Astrocyte (in vitro differentiated cells and primary cell): Measurements from ENCODE around the gene RYR2. TPM values are rescaled to one million over a fixed set of nuclear protein-coding genes. Genes with fewer than 3 reads are reported as not detected.

Experiments
- DNase-seq: peaks from one replicate; pipeline ENCODE4 v3.0.0-alpha.2; 2010; ENCODE audit warnings: low read depth
- FAIRE-seq: peaks from 2 replicates; lab custom pipeline; 2011; peaks lifted over from hg19 to GRCh38; lab: Jason Lieb, UNC
- H2AFZ ChIP-seq: 2 replicates; pipeline ENCODE4 v1.6.0; 2012; ENCODE audit warnings: low read depth, low read length, inconsistent platforms
- H3K27ac ChIP-seq: 2 replicates; pipeline ENCODE4 v1.5.1; 2011; ENCODE audit warnings: low read depth, low read length, inconsistent platforms
- H3K27me3 ChIP-seq: 2 replicates; pipeline ENCODE4 v1.6.0; 2011; ENCODE audit warnings: low read length, inconsistent platforms; ENCODE audit not compliant: insufficient read depth
- H3K36me3 ChIP-seq: 2 replicates; pipeline ENCODE4 v1.5.1; 2011; ENCODE audit warnings: low read length, inconsistent platforms; ENCODE audit not compliant: insufficient read depth
- H3K4me1 ChIP-seq: 2 replicates; pipeline ENCODE4 v1.5.1; 2011; ENCODE audit warnings: low read length, inconsistent platforms; ENCODE audit not compliant: insufficient read depth
- H3K4me2 ChIP-seq: 2 replicates; pipeline ENCODE4 v1.6.0; 2012; ENCODE audit warnings: low read length, inconsistent platforms
- H3K4me3 ChIP-seq: 2 replicates; pipeline ENCODE4 v1.5.1; 2011; ENCODE audit warnings: low read depth, mild to moderate bottlenecking, low read length, inconsistent platforms; ENCODE audit not compliant: insufficient read depth
- H3K79me2 ChIP-seq: 2 replicates; pipeline ENCODE4 v1.6.0; 2012; ENCODE audit warnings: mild to moderate bottlenecking, low read length, inconsistent platforms; ENCODE audit not compliant: insufficient read depth
- H3K9ac ChIP-seq: 2 replicates; pipeline ENCODE4 v1.6.0; 2012; ENCODE audit warnings: mild to moderate bottlenecking, low read length, inconsistent platforms
- H3K9me3 ChIP-seq: 2 replicates; pipeline ENCODE4 v1.5.1; 2012; ENCODE audit warnings: low read depth, mild to moderate bottlenecking, low read length, inconsistent platforms; ENCODE audit not compliant: insufficient read depth
- H4K20me1 ChIP-seq: 2 replicates; pipeline ENCODE4 v1.6.0; 2012; ENCODE audit warnings: low read length, inconsistent platforms; ENCODE audit not compliant: insufficient read depth
- H3K27ac Mint-ChIP-seq: one replicate; pipeline ENCODE4 v1.8.0; 2021; ENCODE audit warnings: mild to moderate bottlenecking, mixed read lengths; ENCODE audit not compliant: unreplicated experiment
- H3K27me3 Mint-ChIP-seq: one replicate; pipeline ENCODE4 v1.8.0; 2021; ENCODE audit warnings: low read depth, mixed read lengths; ENCODE audit not compliant: unreplicated experiment
- H3K36me3 Mint-ChIP-seq: one replicate; pipeline ENCODE4 v1.8.0; 2021; ENCODE audit warnings: low read depth, mixed read lengths; ENCODE audit not compliant: unreplicated experiment
- H3K4me1 Mint-ChIP-seq: one replicate; pipeline ENCODE4 v1.8.0; 2021; ENCODE audit warnings: low read depth, mixed read lengths; ENCODE audit not compliant: unreplicated experiment
- H3K4me3 Mint-ChIP-seq: one replicate; pipeline ENCODE4 v1.8.0; 2021; ENCODE audit warnings: mild to moderate bottlenecking, moderate library complexity, mixed read lengths; ENCODE audit not compliant: unreplicated experiment
- H3K9me3 Mint-ChIP-seq: one replicate; pipeline ENCODE4 v1.8.0; 2021; ENCODE audit warnings: mild to moderate bottlenecking, mixed read lengths; ENCODE audit not compliant: unreplicated experiment
- CTCF ChIP-seq: IDR thresholded peaks from 2 replicates; pipeline ENCODE4 v1.5.1; 2011; ENCODE audit warnings: low read depth, mild to moderate bottlenecking, inconsistent platforms, low read length, moderate library complexity; ENCODE audit not compliant: insufficient read depth
- EZH2 ChIP-seq: IDR thresholded peaks from 2 replicates; pipeline ENCODE4 v1.6.1; 2012; ENCODE audit warnings: mild to moderate bottlenecking, low read length, inconsistent platforms; ENCODE audit not compliant: insufficient read depth
- total RNA-seq: library from RNA; stranded (reverse); gene quantifications from 2 replicates; pipeline ENCODE4 v1.2.1, GENCODE V29; 2021

Gene RYR2
- total RNA-seq, 1 donor from 2014 or later, result 0.30 TPM

DNA sequence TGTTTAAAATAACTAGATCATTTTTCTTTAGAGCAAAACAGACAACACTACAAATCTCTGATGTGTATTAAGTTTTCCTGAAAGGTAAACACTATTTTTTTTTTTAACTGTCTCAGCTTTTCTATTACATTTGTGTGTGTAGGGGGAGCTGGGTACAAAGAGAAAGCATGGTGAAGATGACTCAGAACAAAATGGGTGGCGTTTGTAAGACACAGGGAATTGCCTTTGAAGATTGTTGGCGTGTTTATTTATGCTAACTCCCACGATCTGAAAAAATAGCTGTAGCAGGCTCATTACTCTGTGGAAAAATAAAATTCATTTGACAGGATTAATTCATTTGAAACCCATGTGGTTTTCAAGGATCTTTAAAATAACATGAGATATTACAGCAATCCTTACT is 285.1 kb downstream of the RYR2 start:
- H3K9me3 ChIP-seq, result peaks cover 6% of the 10 kb centered on the region
- H3K9me3 Mint-ChIP-seq, result no peaks in the 10 kb centered on the region
- no peaks in the 10 kb centered on the region for H3K36me3 Mint-ChIP-seq
- no peaks in the 10 kb centered on the region for H3K4me1 ChIP-seq
- H2AFZ ChIP-seq, result no peak overlapping the region
- FAIRE-seq (no peak), DNase-seq (no peak)
- H3K27me3 Mint-ChIP-seq, result no peaks in the 10 kb centered on the region
- H4K20me1 ChIP-seq, result no peaks in the 10 kb centered on the region
- no peak overlapping the region for H3K4me3 ChIP-seq
- no peaks in the 10 kb centered on the region for H3K79me2 ChIP-seq
- no peaks in the 10 kb centered on the region for H3K36me3 ChIP-seq
- no peak overlapping the region for H3K4me3 Mint-ChIP-seq
- no peak overlapping the region for H3K4me2 ChIP-seq
- H3K9ac ChIP-seq, result no peak overlapping the region
- peaks cover 2% of the 10 kb centered on the region for H3K4me1 Mint-ChIP-seq
- H3K27me3 ChIP-seq, result no peaks in the 10 kb centered on the region
- no peak overlapping the region for H3K27ac Mint-ChIP-seq
- no peak for TF ChIP-seq EZH2
- no peak for TF ChIP-seq CTCF
- H3K27ac ChIP-seq, result no peak overlapping the region

DNA sequence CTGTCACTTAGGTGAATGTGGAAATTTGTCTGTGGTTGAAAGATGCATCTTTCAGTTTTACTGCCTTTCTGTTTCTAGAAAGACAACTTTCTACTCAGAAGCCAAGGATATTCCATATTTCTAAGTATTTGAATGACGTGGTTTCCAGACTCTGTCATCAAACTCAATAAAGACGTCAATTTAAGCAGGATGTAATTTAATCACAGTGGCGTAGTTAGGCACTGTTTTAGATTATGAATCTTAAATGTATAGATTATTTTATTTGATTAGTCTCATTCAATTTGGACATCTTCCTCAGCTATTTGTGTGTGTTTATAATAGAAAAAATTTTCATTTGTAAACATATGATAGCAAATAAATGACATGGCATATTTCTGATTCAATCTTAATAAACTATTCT is 298.9 kb downstream of the RYR2 start:
- DNase-seq (no peak), FAIRE-seq (no peak)
- Histone ChIP-seq H3K9me3 (no peaks in the 10 kb centered on the region), H4K20me1 (no peaks in the 10 kb centered on the region), H3K4me1 (no peaks in the 10 kb centered on the region), H3K4me3 (no peak overlapping the region), H3K27me3 (no peaks in the 10 kb centered on the region), H2AFZ (no peak overlapping the region), H3K79me2 (no peaks in the 10 kb centered on the region), H3K4me2 (no peak overlapping the region), H3K9ac (no peak overlapping the region), H3K27ac (no peak overlapping the region), H3K36me3 (no peaks in the 10 kb centered on the region)
- TF ChIP-seq CTCF (no peak), EZH2 (no peak)
- Mint-ChIP-seq H3K4me1 (peaks cover 13% of the 10 kb centered on the region), H3K36me3 (no peaks in the 10 kb centered on the region), H3K9me3 (no peaks in the 10 kb centered on the region), H3K27ac (no peak overlapping the region), H3K4me3 (no peak overlapping the region), H3K27me3 (no peaks in the 10 kb centered on the region)

GRCh38 chr1:237341391-237341790 is 299.4 kb downstream of the RYR2 start:
- Mint-ChIP-seq H3K27me3 (no peaks in the 10 kb centered on the region), H3K4me3 (no peak overlapping the region), H3K27ac (no peak overlapping the region), H3K36me3 (no peaks in the 10 kb centered on the region), H3K9me3 (no peaks in the 10 kb centered on the region), H3K4me1 (peaks cover 13% of the 10 kb centered on the region)
- no peak overlapping the region for H3K4me2 ChIP-seq
- DNase-seq (no peak), FAIRE-seq (no peak)
- no peaks in the 10 kb centered on the region for H3K79me2 ChIP-seq
- H3K4me1 ChIP-seq, result no peaks in the 10 kb centered on the region
- H2AFZ ChIP-seq, result no peak overlapping the region
- no peak overlapping the region for H3K27ac ChIP-seq
- no peaks in the 10 kb centered on the region for H3K27me3 ChIP-seq
- H3K9me3 ChIP-seq, result no peaks in the 10 kb centered on the region
- no peak for TF ChIP-seq CTCF
- TF ChIP-seq EZH2, result no peak
- H3K9ac ChIP-seq, result no peak overlapping the region
- H3K36me3 ChIP-seq, result no peaks in the 10 kb centered on the region
- H3K4me3 ChIP-seq, result no peak overlapping the region
- no peaks in the 10 kb centered on the region for H4K20me1 ChIP-seq
